GOT3 (cell line): ENCODE results near the gene ELL2.
"Not testable (repeated sequence)": the region's sequence is repeated elsewhere in the genome, so short reads cannot be mapped to it uniquely, and the experiment has no call there.

Source experiments
- DNase-seq: peaks from one replicate; lab custom pipeline; 2025; ENCODE audit warnings: mixed read lengths; lab: John Stamatoyannopoulos, UW

Gene ELL2

GRCh38 chr5:95907740-95908706, 53.6 kb downstream of the ELL2 start:
- no peak for DNase-seq

- no peak for DNase-seq
Observed at GRCh38 chr5:95907067-95907705, 54.5 kb downstream of the ELL2 start.

GRCh38 chr5:95906398-95906797, 55.3 kb downstream of the ELL2 start:
- not testable (repeated sequence) for DNase-seq

- DNase-seq, result no peak
Observed at GRCh38 chr5:95904827-95905226, 56.8 kb downstream of the ELL2 start.

- DNase-seq, result no peak
Observed at GRCh38 chr5:95903838-95904237, 57.8 kb downstream of the ELL2 start.

GRCh38 chr5:95901676-95902627, 59.7 kb downstream of the ELL2 start:
- no peak for DNase-seq

GRCh38 chr5:95900383-95900958, 61.2 kb downstream of the ELL2 start:
- DNase-seq, result no peak

- DNase-seq, result no peak
Observed at GRCh38 chr5:95899829-95900228, 61.8 kb downstream of the ELL2 start.

GRCh38 chr5:95899006-95899405, 62.6 kb downstream of the ELL2 start:
- no peak for DNase-seq

- no peak for DNase-seq
Observed at GRCh38 chr5:95895771-95896170, 65.9 kb downstream of the ELL2 start.

- no peak for DNase-seq
Observed at GRCh38 chr5:95895251-95895650, 66.4 kb downstream of the ELL2 start.

GRCh38 chr5:95892784-95893354, 68.8 kb downstream of the ELL2 start:
- DNase-seq, result no peak

- DNase-seq, result no peak
Observed at GRCh38 chr5:95891499-95891898, 70.2 kb downstream of the ELL2 start.

- no peak for DNase-seq
Observed at GRCh38 chr5:95889076-95889475, 72.6 kb downstream of the ELL2 start.

GRCh38 chr5:95887977-95888376, 73.7 kb downstream of the ELL2 start:
- no peak for DNase-seq

- DNase-seq, result no peak
Observed at GRCh38 chr5:95886340-95887044, 75.2 kb downstream of the ELL2 start.

GRCh38 chr5:95884511-95884910, 77.1 kb downstream of the ELL2 start:
- DNase-seq, result no peak

GRCh38 chr5:95884017-95884325, 77.7 kb downstream of the ELL2 start:
- DNase-seq, result no peak

- DNase-seq, result no peak
Observed at GRCh38 chr5:95883185-95884016, 78.2 kb downstream of the ELL2 start.

GRCh38 chr5:95881833-95882232, 79.8 kb downstream of the ELL2 start:
- no peak for DNase-seq
